ENCODE results near the gene ULK2. TPM values are rescaled to one million over a fixed set of nuclear protein-coding genes. Genes with fewer than 3 reads are reported as not detected.

The ULK2 gene
- total RNA-seq, 1 experiment from 2014 or later = 12.7 TPM

GRCh38 chr17:19762515-19762961 lies 105.2 kb downstream of the ULK2 start:
- Histone ChIP-seq H4K20me1 (ENCODE audit: insufficient read depth) (no peaks in the 10 kb centered on the region), H3K4me3 (replicated peaks in 1 of 2; ENCODE audit: low read depth in 1 of 2, low read length in 2 of 2) (no peak overlapping the region), H3K4me2 (ENCODE audit: low read length) (peak overlapping the region; percentile 37), H3K27me3 (ENCODE audit: insufficient read depth, low read length) (no peaks in the 10 kb centered on the region), H3K4me1 (ENCODE audit: control insufficient read depth in 1 of 2, insufficient read depth in 2 of 2, low read length in 2 of 2) (peaks cover 0 to 10% of the 10 kb centered on the region in 2 experiments; a peak in 1 of 4 replicates), H3K79me2 (ENCODE audit: insufficient read depth, low read length) (no peaks in the 10 kb centered on the region), H3K9ac (ENCODE audit: low read length) (no peak overlapping the region), H3K36me3 (ENCODE audit: control insufficient read depth in 1 of 2, insufficient read depth in 2 of 2, low read length in 2 of 2) (no peaks in the 10 kb centered on the region), H2AFZ (ENCODE audit: low read depth, low read length, poor library complexity, severe bottlenecking) (no peak overlapping the region), H3K9me3 (ENCODE audit: control insufficient read depth in 1 of 2, insufficient read depth in 1 of 2, low read depth in 1 of 2, low read length in 2 of 2) (no peaks in the 10 kb centered on the region), H3K27ac (ENCODE audit: low read depth, low read length) (no peak overlapping the region), H3K9me2 (ENCODE audit: insufficient read depth) (no peaks in the 10 kb centered on the region)
- intact Hi-C loops (cut with micrococcal nuclease) = no loop called here
- RAD21 ChIA-PET (ENCODE audit: low non-redundant PET in 1 of 2, low total read pairs in 2 of 2, uncharacterized antibody in 2 of 2, unreplicated experiment in 2 of 2) = interaction anchor here (1.0 to 1.9 kb wide), 5 partner anchors 9 to 400 kb away, joined by 3 to 9 read pairs (median 5); partner anchors contain the start of gene B9D1 (in 1 of the 2)
- POLR2A ChIA-PET = interaction anchor here (0.6 to 1.6 kb wide), 4 partner anchors 10 to 115 kb away, joined by 3 to 16 read pairs (median 4); partner anchors contain the start of gene ALDH3A2
- CTCF ChIA-PET = interaction anchor here (0.8 to 4.4 kb wide), 24 partner anchors 9 to 801 kb away, joined by 3 to 40 read pairs (median 4); partner anchors contain the start of genes ALDH3A2, B9D1 and MAPK7
- BruUV-seq (replicated peaks) = no TSS peak
- DNase-seq (ENCODE audit: low read depth, low spot score) (no peak), ATAC-seq (peak; percentile 80)
- no peak for TF ChIP-seq ATF3 (IDR thresholded peaks at IDR 0.05)
- TF ChIP-seq CTCF (IDR thresholded peaks at IDR 0.05 in 2 of 3, conservative IDR thresholded peaks at IDR 0.05 in 1 of 3; ENCODE audit: borderline replicate concordance in 1 of 3, insufficient read depth in 1 of 3, low read depth in 2 of 3, low read length in 2 of 3) = peak; percentile 66 to 78 (median 73); a peak in 5 of 6 replicates
- TF ChIP-seq CEBPB (IDR thresholded peaks at IDR 0.05; ENCODE audit: low read depth) = no peak
- no peak for TF ChIP-seq EGR1 (IDR thresholded peaks at IDR 0.05; ENCODE audit: low read depth)
- no peak for TF ChIP-seq MAX (IDR thresholded peaks at IDR 0.05)
- TF ChIP-seq YY1 (IDR thresholded peaks at IDR 0.05; ENCODE audit: extremely low read depth, insufficient replicate concordance, low read depth, low read length) = no peak
- TF ChIP-seq ZFX (IDR thresholded peaks at IDR 0.05) = no peak
- no peak for TF ChIP-seq POLR2AphosphoS5 (IDR thresholded peaks at IDR 0.05; ENCODE audit: low read depth, low read length)
- TF ChIP-seq EZH2phosphoT487 (IDR thresholded peaks at IDR 0.05; ENCODE audit: borderline replicate concordance) = no peak
- peak; percentile 67 for TF ChIP-seq RAD21 (IDR thresholded peaks at IDR 0.05; ENCODE audit: low read depth)
- TF ChIP-seq REST (IDR thresholded peaks at IDR 0.05; ENCODE audit: low read depth) = no peak
- TF ChIP-seq EZH2 (IDR thresholded peaks at IDR 0.05) = no peak
